B cell (primary cell): ENCODE measurements around the gene SLK. TPM values are rescaled to one million over a fixed set of nuclear protein-coding genes. Genes with fewer than 3 reads are reported as not detected.

Source experiments
- ATAC-seq: fragments of 200-7000 bp; cut with Tn5 transposase; one replicate; pipeline ENCODE4 v1.10.0; 2021; ENCODE audit warnings: low read depth, mild to moderate bottlenecking, moderate number of reproducible peaks, moderate library complexity
- CTCF ChIA-PET: fragments of 350-600 bp; sonication (Branson Sonifier 250); formaldehyde crosslinking; loops from one replicate; lab custom pipeline; 2021; ENCODE audit warnings: antibody characterized with exemption, inconsistent platforms; lab: Charles Lee
- POLR2A ChIA-PET: fragments of 350-600 bp; sonication (Branson Sonifier 250); formaldehyde crosslinking; loops from one replicate; lab custom pipeline; 2021; ENCODE audit warnings: antibody characterized with exemption; lab: Charles Lee
- DNase-seq: peaks from one replicate; pipeline ENCODE4 v3.0.0; 2013
- H2AFZ ChIP-seq: 2 replicates; pipeline ENCODE4 v1.6.1; 2012; ENCODE audit warnings: mild to moderate bottlenecking, low read depth, low read length; ENCODE audit not compliant: insufficient read depth, poor library complexity, severe bottlenecking
- H3K27ac ChIP-seq, 2 donors: 1 replicate in 1 of 2; 2 replicates in 1 of 2; pipeline ENCODE4 v1.5.1; 2012 to 2013; ENCODE audit warnings: low read length in 2 of 2, mild to moderate bottlenecking in 2 of 2, moderate library complexity in 1 of 2
- H3K27me3 ChIP-seq, 4 experiments: fragments of 200-600 bp in 1 of 4; sonication (generic) in 1 of 4; replicated peaks in 1 of 4; 1 replicate in 2 of 4; 2 replicates in 2 of 4; pipeline versions ENCODE4 v1.6.1 to v1.7.0; 2013 to 2016; ENCODE audit warnings: low read length in 3 of 4, mild to moderate bottlenecking in 2 of 4, mixed read lengths in 1 of 4, moderate library complexity in 1 of 4; ENCODE audit not compliant: insufficient read depth in 4 of 4, control insufficient read depth in 3 of 4; ENCODE audit errors: control extremely low read depth in 1 of 4
- H3K36me3 ChIP-seq, 2 experiments: replicated peaks in 1 of 2; 1 replicate in 1 of 2; 2 replicates in 1 of 2; pipeline versions ENCODE4 v1.6.1 to v1.7.1; 2013; ENCODE audit warnings: low read length in 1 of 2; ENCODE audit not compliant: insufficient read depth in 2 of 2, control insufficient read depth in 1 of 2; ENCODE audit errors: control extremely low read depth in 1 of 2, extremely low read depth in 1 of 2
- H3K4me1 ChIP-seq, 2 donors: fragments of 200-600 bp in 1 of 2; sonication (generic) in 1 of 2; 1 replicate in 1 of 2; 2 replicates in 1 of 2; pipeline versions ENCODE4 v1.5.1 to v1.6.1; 2013 to 2017; ENCODE audit warnings: low read length in 2 of 2; ENCODE audit not compliant: control insufficient read depth in 2 of 2, insufficient read depth in 2 of 2
- H3K4me2 ChIP-seq: replicated peaks from 2 replicates; pipeline ENCODE3; 2012; ENCODE audit warnings: mild to moderate bottlenecking, low read depth, low read length; ENCODE audit not compliant: poor library complexity, severe bottlenecking
- H3K4me3 ChIP-seq, 5 experiments: fragments of 200-600 bp in 1 of 5; sonication (generic) in 1 of 5; 1 replicate in 3 of 5; 2 replicates in 2 of 5; pipeline versions ENCODE4 v1.5.1 to v1.7.0; 2011 to 2016; ENCODE audit warnings: low read length in 4 of 5, mild to moderate bottlenecking in 4 of 5, low read depth in 2 of 5, control low read depth in 1 of 5, moderate library complexity in 1 of 5; ENCODE audit not compliant: insufficient read depth in 1 of 5; ENCODE audit errors: control extremely low read depth in 1 of 5, extremely low read depth in 1 of 5
- H3K79me2 ChIP-seq: fragments of 200-600 bp; sonication (generic); one replicate; pipeline ENCODE4 v1.6.0; 2016; ENCODE audit warnings: low read length; ENCODE audit not compliant: control insufficient read depth, insufficient read depth
- H3K9ac ChIP-seq: fragments of 200-600 bp; sonication (generic); 2 replicates; pipeline ENCODE4 v1.6.1; 2017; ENCODE audit warnings: mild to moderate bottlenecking, low read length, moderate library complexity
- H3K9me3 ChIP-seq, 3 donors: one replicate each; pipeline versions ENCODE4 v1.6.1 to v1.7.1; 2013; ENCODE audit warnings: low read length in 2 of 3; ENCODE audit not compliant: control insufficient read depth in 2 of 3, insufficient read depth in 1 of 3; ENCODE audit errors: control extremely low read depth in 1 of 3
- H4K20me1 ChIP-seq: 2 replicates; pipeline ENCODE4 v1.6.0; 2012; ENCODE audit warnings: mild to moderate bottlenecking, low read length; ENCODE audit not compliant: insufficient read depth, control insufficient read depth, poor library complexity, severe bottlenecking
- H3K27ac Mint-ChIP-seq: one replicate; pipeline ENCODE4 v1.8.0; 2021; ENCODE audit warnings: mixed read lengths
- H3K27me3 Mint-ChIP-seq: one replicate; pipeline ENCODE4 v1.8.0; 2021; ENCODE audit warnings: mixed read lengths
- H3K4me1 Mint-ChIP-seq: one replicate; pipeline ENCODE4 v1.8.0; 2021; ENCODE audit warnings: mixed read lengths
- H3K4me3 Mint-ChIP-seq: one replicate; pipeline ENCODE4 v1.8.0; 2021; ENCODE audit warnings: mixed read lengths
- H3K9me3 Mint-ChIP-seq: one replicate; pipeline ENCODE4 v1.8.0; 2022; ENCODE audit warnings: mixed read lengths; ENCODE audit not compliant: insufficient read depth
- EZH2 ChIP-seq: IDR thresholded peaks from 2 replicates; pipeline ENCODE4 v1.6.1; 2012; ENCODE audit warnings: borderline replicate concordance, low read depth, mild to moderate bottlenecking, moderate library complexity, low read length; ENCODE audit not compliant: insufficient read depth, poor library complexity, severe bottlenecking
- WGBS: methylation state at CpG from one replicate; pipeline ENCODE4 v1.1.5; 2013; ENCODE audit warnings: missing lambda C conversion rate; ENCODE audit not compliant: insufficient coverage; 5-methylcytosine and 5-hydroxymethylcytosine counted together
- intact Hi-C: fragments of 100-400 bp; cut with micrococcal nuclease; formaldehyde crosslinking; loops from one replicate; pipeline ENCODE4 v1.10.0; 2022
- polyA plus RNA-seq: library from polyadenylated mRNA; depleted of rRNA; stranded (reverse); fragments of >200 nt; gene quantifications from 2 replicates; pipeline ENCODE4 v1.2.3, GENCODE V29; 2012
- total RNA-seq, 2 donors: library from RNA; stranded (reverse); fragments of 120-200 nt in 1 of 2; gene quantifications; 1 replicate in 1 of 2; 2 replicates in 1 of 2; pipeline versions ENCODE4 v1.2.3 to v1.2.4, GENCODE V29; 2013 to 2022
- TF ChIP-seq, protein P1 (sequence below): fragments of 200-600 bp; IDR thresholded peaks from one replicate; pipeline ENCODE4 v1.8.0; 2022; ENCODE audit warnings: antibody characterized with exemption, mild to moderate bottlenecking

The SLK gene
- total and polyA plus RNA-seq, 2 donors (not counting 1 experiment from before 2014, with no cell fraction given): 2.9 to 24.5 TPM

- no peaks in the 10 kb centered on the region for H3K36me3 ChIP-seq
- H3K4me2 ChIP-seq: peak overlapping the region; percentile 92
- ATAC-seq (no peak), DNase-seq (no peak)
- peaks cover 60% of the 10 kb centered on the region for H3K79me2 ChIP-seq
- Mint-ChIP-seq H3K9me3 (no peaks in the 10 kb centered on the region), H3K4me3 (peak overlapping the region; percentile 95), H3K27ac (peak overlapping the region; percentile 33), H3K27me3 (no peaks in the 10 kb centered on the region), H3K4me1 (peaks cover 42% of the 10 kb centered on the region)
- no peak overlapping the region for H3K27ac ChIP-seq
- peak overlapping the region; percentile 93 for H3K9ac ChIP-seq
- no peaks in the 10 kb centered on the region for H4K20me1 ChIP-seq
- peaks cover 21 to 25% of the 10 kb centered on the region in 2 donors for H3K4me1 ChIP-seq
- intact Hi-C loops: loop anchor here (1.0 to 5.0 kb wide), 2 partner anchors 15 to 369 kb away; partner anchors contain the start of gene ITPRIP
- CTCF ChIA-PET: interaction anchor here (1.4 to 1.6 kb wide), 2 partner anchors 80 to 153 kb away, joined by 3 to 14 read pairs; partner anchors contain the start of gene SFR1
- no peak overlapping the region for H2AFZ ChIP-seq
- H3K27me3 ChIP-seq: no peaks in the 10 kb centered on the region
- 94% methylated on average over 11 of the region's 23 CpGs for WGBS
- peak overlapping the region; percentile 65 to 99 (median 93) for H3K4me3 ChIP-seq
- TF ChIP-seq, protein P1, sequence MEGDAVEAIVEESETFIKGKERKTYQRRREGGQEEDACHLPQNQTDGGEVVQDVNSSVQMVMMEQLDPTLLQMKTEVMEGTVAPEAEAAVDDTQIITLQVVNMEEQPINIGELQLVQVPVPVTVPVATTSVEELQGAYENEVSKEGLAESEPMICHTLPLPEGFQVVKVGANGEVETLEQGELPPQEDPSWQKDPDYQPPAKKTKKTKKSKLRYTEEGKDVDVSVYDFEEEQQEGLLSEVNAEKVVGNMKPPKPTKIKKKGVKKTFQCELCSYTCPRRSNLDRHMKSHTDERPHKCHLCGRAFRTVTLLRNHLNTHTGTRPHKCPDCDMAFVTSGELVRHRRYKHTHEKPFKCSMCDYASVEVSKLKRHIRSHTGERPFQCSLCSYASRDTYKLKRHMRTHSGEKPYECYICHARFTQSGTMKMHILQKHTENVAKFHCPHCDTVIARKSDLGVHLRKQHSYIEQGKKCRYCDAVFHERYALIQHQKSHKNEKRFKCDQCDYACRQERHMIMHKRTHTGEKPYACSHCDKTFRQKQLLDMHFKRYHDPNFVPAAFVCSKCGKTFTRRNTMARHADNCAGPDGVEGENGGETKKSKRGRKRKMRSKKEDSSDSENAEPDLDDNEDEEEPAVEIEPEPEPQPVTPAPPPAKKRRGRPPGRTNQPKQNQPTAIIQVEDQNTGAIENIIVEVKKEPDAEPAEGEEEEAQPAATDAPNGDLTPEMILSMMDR: no peak
- TF ChIP-seq EZH2: no peak
- H3K9me3 ChIP-seq: peaks cover 0 to 4% (median 0%) of the 10 kb centered on the region in 3 donors
- POLR2A ChIA-PET: no interaction called here
These were observed 1.8 kb downstream of the SLK start for GRCh38 chr10:103968441-103969391.

DNA sequence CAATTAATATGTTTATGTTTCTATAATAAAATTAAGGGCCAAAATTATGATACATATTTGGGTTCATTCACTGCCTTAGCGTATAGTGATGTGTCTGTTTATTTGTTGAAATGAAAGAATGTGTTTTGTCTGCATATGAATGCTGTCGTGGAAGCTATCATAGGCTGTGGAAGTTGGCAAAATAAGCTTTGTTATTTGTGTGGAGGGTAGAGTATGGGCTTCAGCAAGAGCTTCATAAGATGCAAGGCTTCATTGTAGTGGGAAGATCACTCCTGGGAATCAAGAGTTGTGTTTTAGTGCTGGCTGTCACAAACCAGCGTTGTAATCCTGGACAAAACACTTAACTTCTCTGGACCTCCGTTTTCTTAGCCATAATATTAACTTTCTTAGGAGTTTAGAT lies 2.5 kb downstream of the SLK start:
- ATAC-seq (no peak), DNase-seq (no peak)
- 36% methylated on average over 2 of the region's 4 CpGs for WGBS
- Histone ChIP-seq H3K36me3 (no peaks in the 10 kb centered on the region), H4K20me1 (peaks cover 5% of the 10 kb centered on the region), H3K4me3 (peak overlapping the region in 2 of 5 experiments; percentile 15 to 27), H3K4me2 (peak overlapping the region; percentile 92), H3K27ac (no peak overlapping the region), H3K9ac (peak overlapping the region; percentile 93), H3K9me3 (peaks cover 0 to 4% (median 0%) of the 10 kb centered on the region in 3 donors), H3K27me3 (no peaks in the 10 kb centered on the region), H3K4me1 (peaks cover 21 to 25% of the 10 kb centered on the region in 2 donors), H2AFZ (no peak overlapping the region), H3K79me2 (peaks cover 65% of the 10 kb centered on the region)
- TF ChIP-seq EZH2: no peak
- TF ChIP-seq, protein P1: no peak
- Mint-ChIP-seq H3K9me3 (no peaks in the 10 kb centered on the region), H3K27me3 (no peaks in the 10 kb centered on the region), H3K27ac (no peak overlapping the region), H3K4me1 (peaks cover 45% of the 10 kb centered on the region), H3K4me3 (peak overlapping the region; percentile 95)
- ChIA-PET CTCF (interaction anchor here (1.4 kb wide), 1 partner anchor 81 kb away, joined by 3 read pairs; no protein-coding TSS in a partner anchor), POLR2A (no interaction called here)
- intact Hi-C loops: loop anchor here (5.0 kb wide), 1 partner anchor 368 kb away; the partner anchor contains the start of gene ITPRIP
